ENCODE data around the gene FAM110A.
A peak's percentile ranks its signal among the peaks of the same experiment; 100 is the strongest.
"Not testable (repeated sequence)": the region's sequence is repeated elsewhere in the genome, so short reads cannot be mapped to it uniquely, and the experiment has no call there.

The FAM110A gene

GRCh38 chr20:888057-888456 lies 54.5 kb downstream of the FAM110A start:
- DNase-seq (ENCODE audit: low spot score in 2 of 2) (no peak), ATAC-seq (no peak)
- Mint-ChIP-seq H3K4me3 (no peak overlapping the region), H3K36me3 (no peaks in the 10 kb centered on the region), H3K9me3 (no peaks in the 10 kb centered on the region), H3K27ac (no peak overlapping the region), H3K4me1 (peaks cover 8% of the 10 kb centered on the region)

GRCh38 chr20:889106-889505 lies 55.6 kb downstream of the FAM110A start:
- ATAC-seq (no peak), DNase-seq (ENCODE audit: low spot score in 2 of 2) (no peak)
- Mint-ChIP-seq H3K36me3 (no peaks in the 10 kb centered on the region), H3K4me1 (peaks cover 8% of the 10 kb centered on the region), H3K9me3 (no peaks in the 10 kb centered on the region), H3K27ac (peak overlapping the region; percentile 12), H3K4me3 (no peak overlapping the region)

GRCh38 chr20:889932-890463 lies 56.5 kb downstream of the FAM110A start:
- Mint-ChIP-seq H3K27ac (no peak overlapping the region), H3K4me1 (peaks cover 8% of the 10 kb centered on the region), H3K9me3 (no peaks in the 10 kb centered on the region), H3K36me3 (no peaks in the 10 kb centered on the region), H3K4me3 (no peak overlapping the region)
- DNase-seq (ENCODE audit: low spot score in 2 of 2) (no peak), ATAC-seq (no peak)

GRCh38 chr20:890666-891057 lies 57.1 kb downstream of the FAM110A start:
- no peak overlapping the region for H3K4me3 Mint-ChIP-seq
- H3K4me1 Mint-ChIP-seq = peaks cover 8% of the 10 kb centered on the region
- no peak overlapping the region for H3K27ac Mint-ChIP-seq
- no peak for DNase-seq (ENCODE audit: low spot score in 2 of 2)
- no peaks in the 10 kb centered on the region for H3K36me3 Mint-ChIP-seq
- no peak for ATAC-seq
- no peaks in the 10 kb centered on the region for H3K9me3 Mint-ChIP-seq

- no peak overlapping the region for H3K27ac Mint-ChIP-seq
- H3K9me3 Mint-ChIP-seq = no peaks in the 10 kb centered on the region
- H3K36me3 Mint-ChIP-seq = no peaks in the 10 kb centered on the region
- ATAC-seq (peak; percentile 14), DNase-seq (ENCODE audit: low spot score in 2 of 2) (no peak)
- peaks cover 8% of the 10 kb centered on the region for H3K4me1 Mint-ChIP-seq
- no peak overlapping the region for H3K4me3 Mint-ChIP-seq
These were observed 57.7 kb downstream of the FAM110A start for GRCh38 chr20:891058-891705.

- Mint-ChIP-seq H3K4me1 (peaks cover 8% of the 10 kb centered on the region), H3K27ac (no peak overlapping the region), H3K4me3 (no peak overlapping the region), H3K9me3 (no peaks in the 10 kb centered on the region), H3K36me3 (no peaks in the 10 kb centered on the region)
- no peak for DNase-seq (ENCODE audit: low spot score in 2 of 2)
- ATAC-seq = peak; percentile 32
These were observed 58.2 kb downstream of the FAM110A start for GRCh38 chr20:891706-892080.

- not testable (repeated sequence) for H3K4me1 Mint-ChIP-seq; H3K9me3 Mint-ChIP-seq; DNase-seq (ENCODE audit: low spot score in 2 of 2); H3K27ac Mint-ChIP-seq; H3K36me3 Mint-ChIP-seq; H3K4me3 Mint-ChIP-seq; ATAC-seq
These were observed 58.9 kb downstream of the FAM110A start for GRCh38 chr20:892371-892770.
